GM19455 (cell line): ENCODE data around the gene LTB4R.

Source experiments
- ATAC-seq: cut with Tn5 transposase; IDR thresholded peaks from one replicate; pipeline ENCODE4 v1.9.1; 2021; ENCODE audit not compliant: unreplicated experiment

The LTB4R gene

DNA sequence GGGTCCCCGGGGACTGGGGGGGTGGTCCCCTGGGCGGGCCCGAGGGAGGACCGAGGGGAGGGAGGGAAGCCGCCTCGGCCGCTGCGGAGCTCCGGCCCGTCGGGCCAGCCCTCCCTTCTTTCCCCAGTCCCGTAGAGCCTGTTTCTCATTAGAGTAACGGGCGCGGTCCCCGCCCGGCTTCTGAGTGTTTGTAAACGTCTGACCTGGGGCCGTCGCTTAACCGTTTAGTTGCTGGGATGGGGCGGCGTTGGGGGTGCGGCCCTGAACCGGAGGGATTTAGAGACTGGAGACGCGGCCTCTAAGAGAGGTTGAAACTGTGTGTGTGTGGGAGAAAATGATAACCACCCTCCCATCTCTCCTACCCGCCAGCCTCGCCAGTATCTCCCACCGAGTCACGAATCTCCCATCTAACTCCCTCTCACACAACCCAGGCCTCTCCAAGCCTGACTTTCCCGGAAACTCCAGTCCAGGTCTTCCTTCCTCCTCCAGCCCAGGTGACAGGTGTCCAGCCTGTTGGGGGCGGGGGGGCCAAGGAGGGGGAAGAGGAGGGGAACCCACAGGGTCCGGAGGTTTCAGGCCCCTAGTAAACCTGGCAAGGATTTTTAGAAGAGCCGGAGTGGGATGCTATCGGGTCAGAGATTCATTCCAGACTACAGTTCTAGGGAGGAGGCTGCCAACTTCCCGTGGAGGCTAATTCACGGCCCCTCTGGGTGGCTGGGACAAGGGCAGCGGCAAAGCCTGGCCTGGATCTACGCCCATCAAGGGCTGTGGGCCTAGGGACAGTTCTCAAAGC lies 55.6 kb downstream of the LTB4R start:
- ATAC-seq, result peak; percentile 58
